Measurements from ENCODE around the gene PRAMEF1.

DNA sequence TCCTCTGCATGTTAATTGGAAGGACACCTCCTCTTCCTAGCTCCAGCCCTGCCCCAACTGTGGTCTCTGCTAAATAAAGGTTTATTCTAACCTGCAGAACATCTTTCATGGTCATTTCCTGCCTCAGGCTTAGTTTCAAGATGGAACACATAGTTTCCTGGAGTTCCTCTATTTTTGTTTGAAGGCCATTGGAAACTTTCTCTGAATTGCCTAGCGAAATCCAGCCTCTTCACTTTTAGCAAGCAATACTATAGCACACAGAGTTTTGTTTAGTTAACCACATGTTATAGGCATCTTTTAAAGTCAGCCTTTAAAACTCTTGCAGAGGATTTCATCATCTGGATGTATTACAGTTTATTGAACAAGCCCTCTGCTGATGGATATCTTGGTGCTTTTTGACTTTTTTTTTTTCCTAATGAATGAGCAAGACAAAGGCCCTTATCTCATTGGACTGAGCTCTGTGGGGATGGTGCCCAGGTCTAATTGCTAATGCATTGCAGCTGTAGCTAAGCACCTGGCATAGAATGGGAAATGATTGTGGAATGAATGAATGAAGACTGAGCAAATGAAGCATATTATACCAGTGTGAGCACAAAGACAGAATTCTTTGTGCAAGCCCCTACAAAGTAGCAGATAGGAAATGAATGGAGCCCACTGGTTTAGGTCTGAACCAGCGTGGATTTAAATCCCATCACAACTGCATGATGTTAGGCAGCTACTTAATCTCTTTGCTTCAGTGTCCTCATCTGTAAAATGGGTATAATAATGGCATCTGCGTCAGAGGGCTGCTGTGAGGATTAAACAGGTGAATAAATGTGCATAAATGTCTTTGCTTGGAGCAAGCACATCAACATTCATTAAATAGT lies 45.8 kb upstream of the PRAMEF1 start:
- TF ChIP-seq, protein P1, sequence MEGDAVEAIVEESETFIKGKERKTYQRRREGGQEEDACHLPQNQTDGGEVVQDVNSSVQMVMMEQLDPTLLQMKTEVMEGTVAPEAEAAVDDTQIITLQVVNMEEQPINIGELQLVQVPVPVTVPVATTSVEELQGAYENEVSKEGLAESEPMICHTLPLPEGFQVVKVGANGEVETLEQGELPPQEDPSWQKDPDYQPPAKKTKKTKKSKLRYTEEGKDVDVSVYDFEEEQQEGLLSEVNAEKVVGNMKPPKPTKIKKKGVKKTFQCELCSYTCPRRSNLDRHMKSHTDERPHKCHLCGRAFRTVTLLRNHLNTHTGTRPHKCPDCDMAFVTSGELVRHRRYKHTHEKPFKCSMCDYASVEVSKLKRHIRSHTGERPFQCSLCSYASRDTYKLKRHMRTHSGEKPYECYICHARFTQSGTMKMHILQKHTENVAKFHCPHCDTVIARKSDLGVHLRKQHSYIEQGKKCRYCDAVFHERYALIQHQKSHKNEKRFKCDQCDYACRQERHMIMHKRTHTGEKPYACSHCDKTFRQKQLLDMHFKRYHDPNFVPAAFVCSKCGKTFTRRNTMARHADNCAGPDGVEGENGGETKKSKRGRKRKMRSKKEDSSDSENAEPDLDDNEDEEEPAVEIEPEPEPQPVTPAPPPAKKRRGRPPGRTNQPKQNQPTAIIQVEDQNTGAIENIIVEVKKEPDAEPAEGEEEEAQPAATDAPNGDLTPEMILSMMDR (IDR thresholded peaks at IDR 0.05; ENCODE audit: low read length): no peak
- no peak for TF ChIP-seq EZH2 (optimal IDR thresholded peaks at IDR 0.05; ENCODE audit: low read depth, low read length)

All from MM.1S (cell line).